Fibroblast of skin of left quadriceps (primary cell): Measurements from ENCODE around the gene TBC1D5.
"Not testable (repeated sequence)": the region's sequence is repeated elsewhere in the genome, so short reads cannot be mapped to it uniquely, and the experiment has no call there.

Experiments
- DNase-seq, 2 experiments: peaks; one replicate each; pipeline ENCODE4 v3.0.0-alpha.2; 2013; ENCODE audit warnings: low read depth in 2 of 2

The TBC1D5 gene

DNA sequence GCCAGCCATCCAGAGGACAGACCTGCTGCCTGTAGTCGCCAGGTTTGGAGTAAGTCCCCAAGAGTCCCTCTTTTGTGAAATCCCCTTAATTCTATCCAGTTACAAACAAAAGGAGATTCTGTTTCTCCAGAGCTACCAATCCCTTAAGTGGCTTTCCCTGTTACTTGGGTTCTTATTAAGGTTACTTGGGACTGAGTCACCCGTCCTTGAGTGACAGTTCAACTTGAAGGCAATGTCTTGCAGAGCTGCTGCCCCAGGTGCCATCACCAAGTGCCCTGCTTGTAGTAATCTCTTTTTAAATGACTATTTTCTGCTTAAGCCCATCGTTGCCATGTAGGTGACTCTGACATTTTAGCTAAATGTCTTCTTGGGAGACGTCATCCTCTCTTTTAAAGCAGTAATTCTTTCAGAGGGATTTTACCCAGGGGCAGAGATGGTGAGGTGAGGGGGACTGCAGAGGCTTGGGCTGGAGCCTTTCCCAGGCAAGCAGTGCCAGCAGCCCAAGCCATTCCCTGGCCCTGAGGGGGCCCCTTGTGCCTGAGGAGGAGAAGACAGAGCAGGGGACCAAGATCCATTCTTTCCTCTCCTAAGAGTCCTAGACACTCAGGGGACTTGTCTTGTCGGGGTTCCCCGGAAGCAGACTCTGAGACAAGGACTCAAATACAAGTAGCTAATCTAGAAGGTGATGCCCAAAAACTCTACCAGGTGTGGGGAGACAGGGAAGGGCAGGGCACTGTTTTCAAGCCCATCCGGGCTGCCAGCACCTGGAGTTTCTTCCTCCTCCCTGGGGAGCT lies 604.0 kb downstream of the TBC1D5 start:
- DNase-seq: no peak

GRCh38 chr3:17137321-17137826 lies 605.1 kb downstream of the TBC1D5 start:
- DNase-seq: no peak

DNA sequence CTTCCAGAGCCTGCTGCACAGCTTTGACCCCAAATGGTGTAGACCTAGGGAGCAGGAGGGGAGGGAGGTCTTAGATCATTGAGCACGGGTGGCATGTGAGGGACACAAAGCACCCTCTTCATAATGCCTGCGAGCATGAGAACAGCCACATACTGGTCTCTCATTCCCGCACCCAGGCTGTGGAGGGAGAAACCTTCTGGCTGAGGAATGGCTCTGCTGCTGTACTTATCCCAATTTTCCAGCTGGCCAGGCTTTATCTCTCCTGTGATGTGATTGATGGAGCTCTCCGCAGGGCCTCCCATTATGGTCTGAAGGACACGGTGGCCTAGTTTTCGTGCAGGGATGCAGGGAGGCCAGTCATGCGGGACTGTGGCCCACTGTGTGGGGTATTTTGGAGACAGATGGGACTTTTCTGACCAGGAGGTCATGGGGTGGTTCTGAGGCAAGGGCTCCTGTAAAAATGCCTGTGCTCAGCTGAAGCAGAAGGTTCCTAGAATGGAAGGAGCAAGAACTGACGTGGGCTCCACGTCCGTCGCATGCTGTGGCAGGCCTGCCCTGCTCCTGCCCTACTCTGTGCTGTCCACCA lies 606.2 kb downstream of the TBC1D5 start:
- no peak for DNase-seq

- no peak for DNase-seq
These were observed 606.7 kb downstream of the TBC1D5 start for GRCh38 chr3:17135696-17136095.

DNA sequence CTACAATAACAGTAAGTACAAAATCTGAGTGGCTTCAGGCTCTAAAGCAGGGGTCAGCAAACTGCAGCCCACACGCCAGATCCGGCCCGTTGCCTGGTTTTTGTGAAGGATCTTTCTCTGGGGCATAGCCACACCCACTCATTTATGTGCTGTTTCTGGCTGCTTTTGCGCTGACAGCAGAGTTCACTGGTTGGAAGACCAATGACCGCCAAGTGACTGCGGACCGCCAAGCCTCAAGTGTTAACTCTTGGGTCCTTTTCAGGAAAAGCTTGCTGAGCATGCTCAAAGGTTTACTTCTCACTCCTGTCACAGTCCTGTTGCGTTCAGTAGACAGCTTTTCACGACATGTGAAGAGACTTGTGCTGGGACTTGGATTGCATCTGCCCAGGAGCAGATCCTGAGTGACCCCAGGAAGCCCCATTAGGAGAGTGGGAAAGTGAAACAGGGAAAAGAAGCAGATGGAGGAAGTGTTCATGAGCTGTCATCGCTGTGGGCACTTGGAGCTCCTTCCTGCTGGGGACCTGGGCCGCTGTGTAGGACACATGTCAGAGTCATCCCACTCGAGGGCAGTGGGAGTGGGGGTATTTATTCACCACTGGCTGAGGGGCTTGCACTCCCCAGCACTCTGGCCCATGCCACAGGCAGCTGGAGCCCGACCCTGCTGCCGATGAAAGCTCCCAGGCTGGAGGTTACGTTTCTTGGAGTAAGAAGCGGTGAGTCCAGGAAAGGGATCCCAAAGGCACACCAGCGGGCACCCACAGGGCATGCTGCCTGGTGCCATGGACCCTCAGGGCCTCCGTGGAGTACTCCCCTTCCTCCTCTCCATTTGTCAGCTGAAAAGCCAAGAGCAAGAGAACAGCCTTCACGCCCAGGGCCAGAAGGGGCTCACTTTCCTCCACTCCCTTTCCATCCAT lies 608.5 kb downstream of the TBC1D5 start:
- DNase-seq: no peak

- no peak for DNase-seq
These were observed 609.9 kb downstream of the TBC1D5 start for GRCh38 chr3:17132286-17133115.

DNA sequence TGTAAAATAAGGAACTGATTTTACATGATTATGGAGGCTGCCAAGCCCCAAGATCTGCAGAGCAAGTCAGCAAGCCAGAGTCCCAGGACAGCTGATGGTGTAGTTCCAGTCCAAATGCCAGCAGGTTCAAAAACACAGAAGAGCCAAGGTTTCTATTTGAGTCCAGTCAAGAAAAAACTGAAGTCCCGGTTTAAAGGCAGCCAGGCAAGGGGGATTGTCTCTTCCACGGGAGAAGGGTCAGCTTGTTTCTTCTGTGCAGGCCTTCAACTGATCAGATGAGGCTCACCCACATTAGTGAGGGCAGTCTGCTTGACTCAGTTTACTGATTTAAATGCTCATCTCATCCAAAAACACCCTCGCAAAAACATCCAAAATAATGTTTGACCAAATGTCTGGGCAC lies 611.5 kb downstream of the TBC1D5 start:
- DNase-seq: no peak

GRCh38 chr3:17129556-17129955 lies 612.9 kb downstream of the TBC1D5 start:
- DNase-seq: no peak

DNA sequence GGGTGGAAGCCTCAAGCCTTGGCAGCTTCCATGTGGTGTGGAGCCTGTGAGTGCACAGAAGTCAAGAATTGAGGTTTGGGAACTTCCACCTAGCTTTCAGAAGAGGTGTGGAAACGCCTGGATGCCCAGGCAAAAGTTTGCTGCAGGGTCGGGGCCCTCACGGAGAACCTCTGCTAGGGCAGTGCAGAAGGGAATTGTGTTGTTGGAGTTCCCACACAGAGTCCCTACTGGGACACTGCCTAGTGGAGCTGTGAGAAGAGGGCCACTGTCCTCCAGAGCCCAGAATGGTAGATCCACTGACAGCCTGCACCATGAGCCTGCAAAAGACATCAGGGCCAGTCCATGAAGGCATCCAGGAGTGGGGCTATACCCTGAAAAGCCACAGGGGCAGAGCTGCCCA lies 613.8 kb downstream of the TBC1D5 start:
- DNase-seq: not testable (repeated sequence)

DNA sequence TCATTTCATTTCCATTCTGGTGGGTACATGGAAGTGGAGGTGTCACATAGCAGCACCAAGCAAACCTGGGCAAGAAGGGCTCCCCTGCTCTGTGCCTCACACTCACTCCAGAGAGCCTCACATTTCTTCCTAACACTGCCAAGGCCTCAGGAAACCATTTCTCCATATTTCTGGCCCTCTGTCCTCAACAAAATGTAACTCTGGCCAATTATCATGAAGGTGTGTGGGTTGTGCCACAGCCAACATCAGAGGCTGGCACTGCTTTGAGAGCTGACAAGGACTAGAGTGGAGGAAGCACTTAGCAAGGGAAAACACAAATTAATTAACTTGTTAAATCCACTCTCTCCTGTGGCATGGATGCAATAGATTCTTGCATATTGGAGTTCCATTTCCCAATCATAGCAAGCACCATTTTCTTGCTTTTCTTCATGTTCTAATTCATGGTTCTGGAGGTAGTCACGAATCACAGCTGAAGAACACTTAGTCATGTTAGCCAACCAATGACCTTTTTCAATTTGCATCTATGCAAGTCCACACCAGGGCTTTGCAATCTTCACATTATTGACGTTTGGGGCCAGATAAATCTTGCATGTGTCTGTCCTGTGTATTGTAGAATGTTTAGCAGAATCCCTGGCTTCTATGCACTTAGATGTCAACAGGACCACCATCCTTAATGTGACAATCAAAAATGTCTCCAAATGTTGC lies 616.5 kb downstream of the TBC1D5 start:
- no peak for DNase-seq

GRCh38 chr3:17122758-17123157 lies 619.7 kb downstream of the TBC1D5 start:
- no peak for DNase-seq

DNA sequence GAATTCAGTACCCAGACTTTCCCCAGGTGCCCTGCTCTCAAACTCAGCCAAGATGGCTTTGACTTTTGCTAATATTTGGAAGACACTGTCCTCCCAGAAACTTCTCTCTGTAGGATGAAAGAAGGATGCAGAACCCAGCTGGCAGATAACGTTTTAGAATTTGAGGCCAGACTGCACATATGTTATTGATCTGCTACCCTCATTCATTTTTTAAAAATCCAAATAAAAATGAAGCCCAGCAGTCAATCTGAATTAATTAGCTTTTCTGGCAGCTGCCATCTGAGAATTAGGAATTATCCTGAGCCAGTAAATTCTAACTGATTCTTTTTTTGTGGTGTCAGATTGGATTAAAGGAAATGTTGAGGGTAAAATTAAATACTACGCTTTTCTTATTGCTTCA lies 621.1 kb downstream of the TBC1D5 start:
- DNase-seq: no peak

DNA sequence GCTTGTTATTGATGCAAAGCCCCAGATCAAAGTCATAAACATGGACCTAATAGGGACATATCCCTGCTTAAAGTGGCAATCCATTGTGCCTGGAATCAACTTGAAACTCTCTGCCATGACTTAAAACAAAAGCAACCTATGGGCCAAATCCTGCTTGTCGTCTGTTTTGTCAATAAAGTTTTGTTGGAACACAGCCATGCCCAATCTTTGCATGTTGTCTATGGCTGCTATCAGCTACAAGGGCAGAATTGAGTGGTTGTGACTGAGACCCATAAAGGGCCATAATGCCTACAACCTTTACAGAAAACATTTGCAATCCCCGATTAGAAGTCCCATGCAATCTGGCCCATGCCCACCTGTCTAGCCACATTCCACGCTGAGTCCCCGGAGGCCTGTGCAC lies 622.3 kb downstream of the TBC1D5 start:
- DNase-seq: no peak

DNA sequence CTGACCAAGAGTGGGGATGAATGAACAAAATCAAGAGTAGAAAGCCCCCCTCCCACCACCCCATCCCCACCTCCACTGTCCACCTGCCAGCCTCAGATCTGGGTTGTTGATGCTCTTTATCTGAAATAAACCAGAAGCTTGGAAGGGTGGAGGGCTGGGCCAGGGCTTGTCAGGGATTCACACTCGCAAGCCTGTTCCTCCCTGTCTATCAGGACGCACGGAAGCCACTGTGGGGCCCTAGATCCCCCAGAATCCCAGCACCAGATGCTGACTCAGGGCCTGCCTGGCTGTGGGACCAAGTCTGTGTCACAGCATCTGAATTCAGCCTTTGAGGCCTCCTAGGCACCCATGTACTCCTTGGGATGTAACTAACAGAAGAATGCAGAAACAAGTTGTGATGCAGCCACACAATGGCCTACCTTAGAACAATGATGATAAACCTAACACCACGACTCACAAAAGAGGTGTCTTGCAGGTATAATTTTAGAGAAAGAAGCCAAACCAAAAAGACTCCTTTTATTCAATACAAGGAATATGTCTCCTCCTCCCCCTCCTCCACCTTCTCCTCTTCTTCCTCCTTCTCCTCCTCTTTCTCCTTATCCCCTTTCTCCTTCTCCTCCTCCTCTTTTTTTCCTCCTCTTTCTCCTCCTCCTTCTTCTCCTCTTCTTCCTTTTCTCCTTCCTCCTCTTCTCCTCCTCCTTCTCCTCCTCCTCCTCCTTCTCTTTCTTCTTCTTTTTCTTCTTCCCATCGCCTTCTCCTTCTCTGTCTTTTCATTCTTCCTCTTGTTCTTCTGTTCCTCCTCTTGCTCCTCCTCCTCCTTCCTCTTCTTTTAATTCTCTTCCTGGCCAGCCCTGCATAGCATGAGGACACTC lies 623.0 kb downstream of the TBC1D5 start:
- no peak for DNase-seq

DNA sequence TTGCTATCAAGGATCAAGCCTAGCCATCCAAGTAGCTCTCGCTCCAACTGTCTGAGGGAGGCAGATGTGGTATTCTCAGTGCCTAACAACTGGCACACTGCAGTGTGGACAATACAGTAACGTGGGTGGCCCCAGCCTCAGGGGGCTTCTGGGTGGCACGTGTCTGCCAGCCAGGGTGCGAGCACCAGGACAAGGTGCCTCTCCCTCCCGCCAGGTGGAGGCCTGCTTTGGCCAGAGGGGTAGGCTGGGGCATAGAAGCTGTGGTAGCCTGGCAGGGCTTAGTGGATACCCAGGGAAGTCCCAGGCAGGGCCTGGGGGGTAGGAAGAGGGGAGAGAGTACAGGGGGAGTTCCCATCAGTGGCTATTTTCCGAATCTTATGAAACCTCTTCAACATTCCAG lies 623.7 kb downstream of the TBC1D5 start:
- DNase-seq: no peak

- no peak for DNase-seq
These were observed 626.3 kb downstream of the TBC1D5 start for GRCh38 chr3:17116007-17116600.

GRCh38 chr3:17115186-17115585 lies 627.2 kb downstream of the TBC1D5 start:
- DNase-seq: no peak

GRCh38 chr3:17111586-17111985 lies 630.8 kb downstream of the TBC1D5 start:
- DNase-seq: no peak

DNA sequence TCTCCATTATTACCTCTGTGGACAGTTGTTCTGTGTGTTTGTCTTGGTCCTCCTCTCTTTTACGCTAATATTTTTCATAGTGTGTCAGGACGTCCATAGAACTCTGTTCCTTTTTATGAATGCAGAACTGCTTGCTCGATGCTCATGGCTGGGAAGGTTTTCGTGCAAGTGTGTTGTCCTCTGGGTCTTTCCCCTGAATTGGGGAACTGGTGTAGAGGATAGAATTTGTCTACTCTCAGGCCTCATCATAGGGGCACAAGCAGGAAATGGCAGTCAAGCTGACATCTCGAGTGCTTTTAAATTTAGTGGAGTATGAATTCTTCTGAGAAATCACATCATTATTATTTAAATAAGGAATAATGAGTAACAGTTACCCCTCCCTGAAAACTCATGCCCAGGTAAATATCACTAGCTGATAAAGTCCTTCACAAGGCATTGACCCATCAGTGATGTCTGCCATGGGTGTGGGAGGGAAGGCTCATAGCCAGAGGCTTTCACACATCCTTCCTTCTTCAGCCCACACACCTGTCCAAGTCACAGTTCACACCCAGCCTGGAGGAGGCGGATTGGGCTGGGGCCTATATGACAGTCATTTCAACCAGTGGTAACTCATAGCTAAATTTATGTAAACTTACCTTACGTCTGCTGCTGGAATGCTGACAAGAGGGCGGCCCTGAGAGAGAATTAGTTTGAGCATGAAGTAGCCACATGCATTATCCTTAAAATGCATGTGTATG lies 631.6 kb downstream of the TBC1D5 start:
- DNase-seq: no peak
